Measurements from ENCODE around the gene NBEAL2.

The NBEAL2 gene

DNA sequence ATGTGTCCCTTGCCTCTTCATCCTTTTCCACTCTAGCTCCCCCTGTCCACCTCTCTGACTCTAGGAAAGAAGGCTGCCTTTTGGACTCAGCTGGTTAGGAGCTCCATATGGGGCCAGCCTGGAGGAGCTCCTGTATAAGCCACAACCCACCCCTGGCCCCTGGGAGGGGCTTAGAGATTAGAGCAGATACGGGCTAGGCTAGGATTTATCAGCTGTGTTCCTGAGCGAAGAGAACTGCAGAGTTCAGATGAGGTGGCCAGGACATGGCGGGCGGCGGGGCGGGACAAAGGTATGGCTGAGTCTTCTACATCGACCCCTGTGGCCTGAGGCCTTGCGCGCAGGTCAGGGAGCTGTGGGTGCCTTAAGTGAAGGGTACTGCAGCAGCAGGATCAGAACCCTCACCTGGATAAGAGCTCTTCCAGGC, 7.9 kb downstream of the NBEAL2 start:
- no peak for DNase-seq

DNA sequence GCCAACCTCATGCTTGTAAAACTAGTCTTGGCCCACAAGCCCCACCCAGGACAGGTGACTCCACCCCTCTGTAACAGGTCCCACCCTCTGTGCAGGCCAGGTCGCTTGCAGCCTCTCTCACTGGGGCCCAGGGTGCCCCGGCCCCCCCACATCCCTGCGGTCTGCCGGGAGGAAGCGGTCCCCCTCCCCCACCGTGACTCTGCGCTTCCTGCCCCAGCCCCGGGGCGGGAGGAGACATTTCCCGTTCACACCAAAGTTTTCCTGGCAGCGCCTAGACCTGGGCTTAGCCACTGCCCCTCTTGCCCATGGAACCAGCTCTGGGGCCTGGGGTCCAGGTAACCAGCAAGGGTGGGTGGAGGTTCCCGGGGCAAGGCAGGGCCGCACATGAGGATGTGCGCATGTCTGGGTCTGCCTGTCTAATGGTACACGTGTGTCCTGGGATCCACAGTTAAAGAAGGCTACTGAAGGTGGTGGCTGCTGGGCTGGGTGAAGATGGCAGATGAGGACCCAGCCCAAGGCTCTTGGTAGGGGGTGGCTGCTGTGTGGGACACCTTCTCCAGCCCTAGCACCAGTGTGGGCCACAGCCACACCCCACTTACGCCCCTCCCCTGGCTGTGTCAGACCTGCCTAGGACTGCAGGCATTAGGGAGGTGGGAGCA, 8.4 kb downstream of the NBEAL2 start:
- DNase-seq = no peak

DNA sequence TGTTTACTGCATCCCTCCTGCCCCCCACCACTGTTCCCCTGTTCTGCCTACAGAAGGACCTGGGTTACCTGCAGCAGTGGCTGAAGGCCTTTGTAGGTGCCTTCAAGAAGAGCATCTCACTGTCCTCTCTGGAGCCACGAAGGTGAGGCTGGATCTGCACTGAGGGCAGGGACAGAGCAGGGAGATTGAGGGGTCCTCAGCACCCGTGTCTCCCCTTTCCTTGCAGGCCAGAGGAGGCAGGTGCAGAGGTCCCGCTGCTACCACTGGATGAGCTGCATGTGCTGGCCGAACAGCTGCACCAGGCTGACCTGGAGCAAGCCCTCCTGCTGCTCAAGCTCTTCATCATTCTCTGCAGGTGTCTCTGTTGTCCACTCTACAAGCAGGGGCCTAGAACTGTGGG, 9.2 kb downstream of the NBEAL2 start:
- no peak for DNase-seq

DNA sequence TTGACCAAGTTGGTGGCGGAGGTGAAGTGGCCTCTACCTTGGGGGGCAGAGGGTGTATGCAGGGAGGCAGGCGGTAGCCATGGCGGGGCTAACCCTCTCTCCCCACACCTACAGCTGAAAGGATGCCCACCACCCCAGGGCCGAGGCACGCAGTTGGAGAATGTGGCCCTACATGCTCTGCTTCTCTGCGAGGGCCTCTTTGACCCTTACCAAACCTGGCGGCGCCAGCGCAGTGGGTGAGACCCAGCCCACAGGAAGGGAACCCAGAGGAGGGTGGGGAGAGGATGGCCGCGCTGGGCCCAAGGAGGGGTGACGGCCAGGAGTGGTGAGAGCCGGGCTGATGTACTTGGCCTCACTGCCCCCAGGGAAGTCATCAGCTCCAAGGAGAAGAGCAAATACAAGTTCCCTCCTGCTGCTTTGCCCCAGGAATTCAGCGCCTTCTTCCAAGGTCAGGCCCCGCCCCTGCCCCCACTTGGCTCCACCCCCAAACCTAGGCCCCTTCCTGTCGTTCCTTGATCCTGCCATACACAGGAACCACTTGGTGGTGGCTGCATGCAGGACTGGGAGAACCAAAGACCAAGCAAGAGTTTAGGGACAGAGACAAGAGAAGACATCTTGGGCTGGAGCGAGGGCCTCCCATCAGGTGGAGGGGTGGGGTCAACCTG, 9.8 kb downstream of the NBEAL2 start:
- DNase-seq = no peak

DNA sequence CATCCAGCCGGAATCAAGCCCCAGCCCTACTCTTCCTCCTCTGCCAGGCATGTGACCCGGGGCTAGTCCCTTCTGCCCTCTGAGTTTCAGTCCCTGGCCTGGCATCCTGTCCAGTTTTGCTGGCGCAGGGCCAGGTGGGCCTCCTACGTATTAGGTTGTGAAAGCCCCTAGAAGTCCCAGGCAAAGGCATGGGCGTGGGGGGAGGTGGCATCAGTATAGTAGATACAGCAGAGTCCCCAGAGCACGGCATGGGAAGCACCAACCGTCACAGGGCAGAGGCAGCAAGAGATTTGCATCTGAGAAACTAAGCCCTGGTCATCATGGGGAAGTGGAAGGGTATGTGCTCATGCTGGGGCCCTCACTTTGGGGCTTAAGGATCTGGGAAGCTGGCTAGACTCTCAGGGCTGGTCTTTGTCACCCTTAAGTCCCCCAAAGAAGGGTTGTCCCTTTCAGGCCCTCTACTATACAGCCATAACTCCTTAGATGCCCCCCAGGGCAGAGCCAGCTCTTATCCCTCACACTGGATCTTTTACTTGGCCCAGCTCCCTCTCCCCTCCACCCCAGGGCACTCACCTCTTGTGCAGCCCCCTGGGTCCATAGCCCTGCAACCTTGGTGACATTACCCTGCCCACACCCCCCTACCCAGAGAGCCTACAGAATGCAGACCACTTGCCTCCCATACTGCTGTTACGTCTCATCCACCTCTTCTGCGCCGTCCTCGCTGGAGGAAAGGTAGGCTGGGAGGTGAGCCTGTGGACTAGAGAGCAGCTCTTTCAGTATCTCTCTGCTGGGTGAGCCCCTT, 11.3 kb downstream of the NBEAL2 start:
- no peak for DNase-seq

DNA sequence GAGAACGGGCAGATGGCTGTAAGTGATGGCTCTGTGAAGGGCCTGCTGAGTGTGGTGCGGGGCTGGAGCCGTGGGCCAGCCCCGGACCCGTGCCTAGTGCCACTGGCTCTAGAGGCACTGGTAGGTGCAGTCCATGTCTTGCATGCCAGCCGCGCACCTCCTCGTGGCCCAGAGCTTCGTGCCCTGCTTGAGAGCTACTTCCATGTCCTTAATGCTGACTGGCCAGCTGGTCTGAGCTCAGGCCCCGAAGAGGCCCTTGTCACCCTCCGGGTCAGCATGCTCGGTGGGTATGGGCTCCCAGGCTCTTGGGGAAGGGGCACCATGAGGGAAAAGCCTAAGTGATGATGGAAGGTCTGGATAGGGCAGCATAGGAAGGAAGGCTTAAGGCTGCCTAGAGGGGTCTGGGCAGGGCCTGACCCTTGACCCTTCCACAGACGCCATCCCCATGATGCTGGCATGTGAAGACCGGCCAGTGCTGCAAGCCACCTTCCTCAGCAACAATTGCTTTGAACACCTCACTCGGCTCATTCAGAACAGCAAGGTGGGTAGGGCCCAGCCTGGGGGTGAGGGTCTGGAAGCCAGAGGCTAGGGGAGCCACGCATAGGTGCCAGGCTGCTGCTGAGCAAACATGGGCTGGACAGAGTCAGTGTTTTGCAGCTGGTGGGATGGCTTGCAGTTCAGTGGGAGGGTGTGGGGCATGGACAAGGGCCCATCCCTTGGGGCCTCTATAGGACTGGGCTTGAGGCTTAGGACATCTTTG, 12.1 kb downstream of the NBEAL2 start:
- DNase-seq = no peak

DNA sequence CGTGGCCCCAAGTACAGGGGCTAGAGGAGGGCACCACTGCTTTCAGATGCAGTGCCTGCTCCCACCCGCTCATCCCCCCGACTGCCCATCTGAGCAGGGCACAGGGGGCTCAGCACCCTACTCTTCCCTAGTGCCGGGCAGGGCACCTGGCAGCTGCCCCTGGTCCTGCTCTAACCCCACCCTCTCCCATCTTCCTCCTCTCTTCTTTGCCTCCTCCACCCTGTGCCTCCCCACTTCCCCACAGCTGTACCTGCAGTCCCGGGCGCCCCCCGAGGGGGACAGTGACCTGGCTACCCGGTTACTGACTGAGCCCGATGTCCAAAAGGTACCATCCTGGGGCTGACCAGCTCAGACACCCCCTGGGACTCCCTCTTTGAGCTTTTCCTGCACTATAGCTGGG, 12.8 kb downstream of the NBEAL2 start:
- DNase-seq = no peak

DNA sequence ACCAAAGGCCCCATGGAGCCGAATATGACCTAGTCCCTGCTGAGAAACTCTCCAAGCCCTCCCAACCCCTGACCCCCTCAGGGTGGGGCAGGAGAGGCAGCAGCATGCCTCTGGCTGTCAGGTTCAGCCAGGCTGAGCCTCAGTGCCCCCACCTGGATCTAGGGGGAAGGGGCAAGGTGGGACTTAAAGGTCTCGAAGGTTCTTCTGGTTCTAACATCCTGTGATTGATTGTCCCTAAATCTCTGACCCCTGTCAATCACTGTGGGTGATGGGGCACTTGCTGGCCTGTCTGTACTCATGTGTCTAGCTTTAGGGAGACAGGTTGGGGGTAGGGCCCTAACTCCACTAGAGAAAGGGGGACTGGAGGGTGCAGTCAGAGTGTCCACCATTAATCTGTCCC, 13.8 kb downstream of the NBEAL2 start:
- no peak for DNase-seq

DNA sequence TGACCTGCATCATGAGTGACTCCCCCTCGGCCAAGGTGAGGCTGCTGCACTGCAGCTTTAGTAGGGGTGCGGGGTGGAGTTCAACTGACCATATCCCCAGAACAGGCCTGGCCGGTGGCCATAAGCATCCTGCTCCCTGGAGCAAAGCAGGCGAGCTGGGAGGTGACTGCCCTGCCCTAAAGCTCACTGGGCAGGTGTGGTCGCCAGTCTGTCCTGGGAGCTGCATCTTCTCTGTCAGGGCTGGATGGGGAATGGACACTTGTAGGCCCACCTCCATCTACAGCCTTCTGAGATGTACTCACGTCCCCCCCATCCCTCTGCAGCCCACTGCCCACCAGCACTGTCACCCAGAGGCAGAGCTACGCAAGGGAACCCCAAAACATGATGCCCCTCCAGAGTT, 14.5 kb downstream of the NBEAL2 start:
- no peak for DNase-seq

DNA sequence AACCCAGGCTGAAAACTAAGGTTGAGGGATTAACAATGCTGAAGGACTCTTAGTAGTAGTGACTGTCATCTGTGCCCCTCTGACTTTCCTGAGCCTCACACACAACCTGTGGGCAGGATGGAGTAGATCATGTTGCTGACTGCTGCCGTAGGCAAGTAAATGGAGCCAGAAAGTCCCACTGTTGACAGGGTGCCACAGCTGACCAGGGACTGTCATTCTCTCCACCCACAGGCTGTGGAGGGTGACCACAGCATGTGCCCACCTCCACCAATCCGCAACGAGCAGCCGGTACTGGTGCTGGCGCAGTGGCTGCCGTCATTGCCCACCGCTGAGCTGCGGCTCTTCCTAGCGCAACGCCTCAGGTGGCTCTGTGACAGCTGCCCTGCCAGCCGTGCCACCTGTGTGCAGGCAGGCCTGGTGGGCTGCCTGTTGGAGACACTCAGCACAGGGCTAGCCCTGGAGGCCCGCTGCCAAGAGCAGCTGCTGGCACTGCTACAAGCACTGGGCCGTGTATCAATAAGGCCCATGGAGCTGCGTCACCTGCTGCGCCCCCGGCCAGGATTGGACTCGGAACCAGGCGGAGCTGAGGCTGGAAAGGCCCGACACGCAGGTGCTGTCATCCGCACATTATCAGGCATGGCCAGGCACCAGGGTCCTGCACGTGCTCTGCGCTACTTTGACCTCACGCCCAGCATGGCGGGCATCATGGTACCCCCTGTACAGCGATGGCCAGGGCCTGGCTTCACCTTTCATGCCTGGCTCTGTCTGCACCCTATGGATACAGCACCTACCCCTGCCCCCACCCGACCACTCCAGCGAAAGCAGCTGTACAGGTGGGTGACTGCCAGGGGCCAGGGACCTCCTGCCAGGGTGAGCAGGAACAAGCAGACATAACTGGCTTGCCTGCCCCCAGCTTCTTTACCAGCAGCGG, 15.6 kb downstream of the NBEAL2 start:
- DNase-seq = no peak

DNA sequence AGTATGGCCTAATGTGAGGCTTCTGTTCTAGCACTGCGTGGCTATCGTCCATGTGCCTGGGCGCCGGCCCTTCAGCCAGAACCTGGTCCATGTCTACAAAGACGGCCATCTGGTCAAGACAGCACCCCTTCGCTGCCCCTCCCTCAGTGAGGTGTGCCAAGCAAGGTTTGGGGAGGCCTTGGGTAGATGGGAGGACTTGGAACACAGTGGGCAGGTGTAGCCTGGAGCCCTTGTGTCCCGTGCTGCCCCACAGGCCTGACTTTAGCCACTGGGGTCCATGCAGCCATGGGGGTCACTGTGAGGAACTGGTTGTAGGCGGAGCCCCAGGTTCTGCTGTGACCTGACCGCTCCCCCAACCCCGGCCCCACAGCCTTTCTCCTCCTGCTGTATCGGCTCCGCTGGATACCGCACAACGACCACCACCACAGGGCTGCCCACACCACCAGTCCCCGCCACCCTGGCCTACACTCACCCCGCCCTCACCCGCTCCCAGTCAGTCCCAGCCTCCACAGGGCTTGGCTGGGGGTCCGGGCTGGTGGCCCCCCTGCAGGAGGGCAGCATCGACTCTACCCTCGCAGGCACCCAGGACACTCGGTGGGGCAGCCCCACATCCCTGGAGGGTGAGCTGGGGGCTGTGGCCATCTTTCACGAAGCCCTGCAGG, 16.6 kb downstream of the NBEAL2 start:
- no peak for DNase-seq

DNA sequence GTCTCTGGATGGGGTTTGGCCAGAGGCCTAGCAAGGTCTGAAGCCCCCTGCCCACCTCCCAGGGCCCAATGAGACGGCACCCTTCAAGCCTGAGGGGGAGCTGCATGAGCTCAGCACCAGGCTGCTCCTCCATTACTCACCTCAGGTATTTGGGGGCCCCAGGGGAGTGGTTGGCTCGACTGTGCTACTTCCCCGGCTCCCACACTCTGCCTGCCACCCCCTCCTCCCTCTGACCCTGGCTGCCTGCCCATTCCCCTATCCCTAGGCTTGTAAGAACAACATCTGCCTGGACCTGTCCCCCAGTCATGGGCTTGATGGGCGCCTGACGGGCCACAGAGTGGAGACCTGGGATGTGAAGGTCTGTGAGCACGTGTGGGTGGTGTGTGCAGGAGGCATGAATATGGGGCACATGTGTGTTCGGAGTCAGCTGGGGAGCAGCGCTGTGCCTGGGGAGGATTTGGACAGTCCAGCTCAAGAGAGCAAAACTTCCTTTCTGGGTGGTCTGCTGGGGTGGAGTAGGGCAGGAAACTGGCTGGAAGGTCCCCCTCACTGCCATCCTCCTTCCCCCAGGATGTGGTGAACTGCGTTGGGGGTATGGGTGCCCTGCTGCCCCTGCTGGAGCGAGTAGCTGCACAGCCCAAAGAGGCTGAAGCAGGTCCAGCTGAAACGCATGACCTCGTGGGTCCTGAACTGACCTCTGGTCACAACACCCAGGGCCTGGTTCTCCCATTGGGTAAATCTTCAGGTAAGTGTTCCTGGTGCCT, 17.4 kb downstream of the NBEAL2 start:
- DNase-seq = no peak

DNA sequence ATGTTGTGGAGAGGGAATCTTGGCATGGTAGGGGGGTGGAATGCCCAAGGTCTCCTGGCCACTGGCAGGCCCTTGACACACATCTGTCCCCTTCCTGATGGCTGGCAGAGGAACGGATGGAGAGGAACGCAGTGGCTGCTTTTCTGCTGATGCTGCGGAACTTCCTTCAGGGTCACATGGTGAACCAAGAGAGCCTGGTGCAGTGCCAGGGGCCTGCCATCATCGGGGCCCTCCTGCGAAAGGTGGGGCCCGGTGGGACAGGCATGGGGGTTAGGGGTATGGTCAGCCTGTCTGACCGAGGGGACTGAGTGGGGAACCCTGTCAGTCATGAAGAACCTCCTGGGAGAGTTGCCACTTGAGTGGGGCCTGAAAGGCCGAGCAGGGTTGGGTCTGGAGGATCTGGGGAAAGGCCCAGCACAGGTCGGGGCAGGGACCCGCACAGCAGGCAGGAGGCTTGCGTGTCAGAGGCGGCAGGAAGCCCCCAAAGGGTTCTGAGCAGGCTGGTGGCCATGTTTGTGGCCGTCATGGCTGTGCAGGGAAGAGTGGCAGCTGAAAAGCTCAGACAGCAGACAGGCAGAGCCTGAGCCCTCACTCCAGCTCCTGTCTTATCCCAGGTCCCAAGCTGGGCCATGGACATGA, 18.1 kb downstream of the NBEAL2 start:
- no peak for DNase-seq

DNA sequence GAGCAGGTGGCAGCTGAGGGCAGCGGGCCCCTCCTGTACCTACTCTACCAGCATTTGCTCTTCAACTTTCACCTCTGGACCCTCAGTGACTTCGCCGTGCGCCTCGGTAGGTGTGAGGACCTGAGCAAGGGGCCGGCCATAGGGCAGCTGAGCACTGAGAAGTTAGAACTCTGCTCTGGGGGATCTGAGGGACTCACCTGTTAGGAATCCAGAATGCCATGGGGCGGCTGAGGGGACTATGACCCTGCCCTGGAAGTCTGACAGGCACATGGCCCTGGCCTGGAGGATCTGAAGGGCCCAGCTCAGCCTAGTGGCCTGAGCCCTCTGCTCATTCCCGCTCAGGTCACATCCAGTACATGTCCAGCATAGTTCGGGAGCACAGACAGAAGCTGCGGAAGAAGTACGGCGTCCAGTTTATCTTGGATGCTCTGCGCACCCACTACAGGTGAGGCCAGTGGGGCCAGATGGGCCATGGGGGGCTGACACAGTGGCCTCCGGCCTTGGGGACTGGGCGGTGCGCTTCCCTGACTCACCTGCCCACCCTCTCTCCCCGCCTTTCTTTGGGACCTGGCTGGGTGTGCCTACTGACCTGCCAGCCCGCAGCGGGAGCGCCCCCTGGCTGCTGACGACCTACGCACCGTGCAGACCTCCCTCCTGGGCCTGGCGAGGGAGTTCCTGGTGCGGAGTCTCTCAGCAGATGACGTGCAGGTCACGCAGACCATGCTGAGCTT, 18.8 kb downstream of the NBEAL2 start:
- no peak for DNase-seq

DNA sequence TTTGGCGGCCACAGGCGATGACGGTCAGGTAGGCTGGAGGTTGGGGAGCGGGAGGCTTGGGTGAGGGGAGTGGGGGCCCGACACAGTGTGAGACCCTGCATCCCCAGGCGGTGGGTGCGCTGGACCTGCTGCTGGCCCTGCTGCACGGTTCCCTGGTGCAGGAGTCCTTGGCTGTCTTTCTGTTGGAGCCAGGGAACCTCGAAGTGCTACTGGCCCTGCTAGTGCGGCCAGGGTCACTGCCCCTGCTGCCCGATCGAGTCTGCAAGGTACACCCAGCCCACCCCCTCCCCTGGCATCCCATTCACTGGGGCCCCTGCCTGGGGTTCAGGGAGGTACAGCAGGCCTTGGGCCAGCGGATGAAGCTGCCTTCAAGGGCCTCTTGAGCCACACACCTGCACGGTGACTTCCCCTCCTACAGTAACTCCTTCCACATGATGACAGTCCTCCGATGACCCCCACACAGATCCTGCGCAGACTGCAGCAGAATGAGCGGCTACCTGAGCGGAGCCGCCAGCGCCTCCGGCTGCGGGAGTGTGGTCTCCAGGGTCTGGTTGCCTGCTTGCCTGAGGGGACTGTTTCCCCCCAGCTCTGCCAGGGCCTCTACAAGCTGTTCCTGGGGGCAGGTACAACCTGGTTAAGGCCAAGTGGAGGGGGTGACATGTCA, 19.5 kb downstream of the NBEAL2 start:
- DNase-seq = no peak

DNA sequence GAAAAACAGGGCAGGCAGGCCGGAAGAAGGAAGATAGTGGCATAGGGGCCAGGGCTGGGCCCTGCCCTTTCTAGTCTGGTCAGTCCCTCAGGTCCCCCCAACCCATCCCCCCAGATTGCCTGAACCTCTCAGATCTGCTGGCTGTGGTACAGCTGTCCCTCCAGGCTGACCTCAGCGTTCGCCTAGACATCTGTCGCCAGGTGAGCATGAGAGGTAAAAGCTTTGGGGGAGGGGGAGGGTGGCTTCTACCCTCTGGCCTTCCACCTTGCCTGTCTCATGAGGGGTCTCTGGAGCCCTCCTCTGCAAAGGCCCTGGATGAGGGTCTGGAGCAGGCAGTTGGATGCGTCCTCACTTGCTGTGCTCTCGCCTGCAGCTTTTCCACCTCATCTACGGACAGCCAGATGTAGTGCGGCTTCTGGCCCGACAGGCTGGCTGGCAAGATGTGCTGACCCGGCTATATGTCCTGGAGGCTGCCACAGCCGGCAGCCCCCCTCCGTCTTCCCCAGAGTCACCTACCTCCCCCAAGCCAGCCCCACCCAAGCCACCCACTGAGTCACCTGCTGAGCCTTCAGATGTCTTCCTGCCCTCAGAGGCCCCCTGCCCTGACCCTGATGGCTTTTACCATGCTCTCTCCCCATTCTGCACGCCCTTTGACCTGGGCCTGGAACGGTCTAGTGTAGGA, 20.2 kb downstream of the NBEAL2 start:
- no peak for DNase-seq

DNA sequence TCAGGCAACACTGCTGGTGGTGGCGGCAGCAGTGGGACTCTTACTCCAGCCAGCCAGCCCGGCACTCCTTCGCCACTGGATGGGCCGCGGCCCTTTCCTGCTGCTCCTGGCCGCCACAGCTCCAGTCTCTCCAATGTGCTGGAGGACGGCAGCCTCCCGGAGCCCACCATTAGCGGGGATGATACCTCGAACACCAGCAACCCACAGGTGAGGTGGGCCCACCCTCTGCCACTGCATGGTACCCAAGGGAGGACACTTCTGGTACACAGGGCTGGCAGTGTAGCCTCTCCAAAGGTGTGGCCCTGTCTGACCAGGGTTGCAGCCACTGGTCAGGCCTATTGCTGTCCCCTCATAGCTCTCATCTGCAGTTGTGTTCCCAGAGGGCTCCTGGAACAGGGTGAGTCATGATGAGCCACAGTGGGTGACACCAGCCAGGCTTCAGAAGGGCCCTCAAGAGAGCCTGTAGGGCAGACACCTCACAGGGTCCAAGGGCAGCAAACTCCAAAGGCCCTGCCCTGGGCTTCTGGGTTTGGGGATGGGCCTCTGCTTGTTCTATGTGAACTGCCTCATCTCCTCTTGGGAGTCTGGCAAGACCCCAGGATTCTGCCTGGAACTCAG, 20.8 kb downstream of the NBEAL2 start:
- no peak for DNase-seq

All from NCI-H446 (cell line).